Activated CD4-positive, alpha-beta memory T cell treated with anti-CD3 and anti-CD28 coated beads, Interleukin-2, amount 10 ng/mL, durations not matched to agents 7 days and 5 days (primary cell): ENCODE data around the gene ASTN1. TPM values are rescaled to one million over a fixed set of nuclear protein-coding genes. Genes with fewer than 3 reads are reported as not detected.

ENCODE experiments used
- CTCF ChIA-PET: fragments of 350-600 bp; sonication (Branson Sonifier 250); formaldehyde crosslinking; loops from one replicate; lab custom pipeline; 2021; ENCODE audit warnings: antibody characterized with exemption, inconsistent platforms; lab: Charles Lee
- POLR2A ChIA-PET: fragments of 350-600 bp; sonication (Branson Sonifier 250); formaldehyde crosslinking; loops from one replicate; lab custom pipeline; 2021; ENCODE audit warnings: antibody characterized with exemption; lab: Charles Lee
- DNase-seq: peaks from one replicate; pipeline ENCODE4 v3.0.0-alpha.2; 2020
- H3K27ac Mint-ChIP-seq: one replicate; pipeline ENCODE4 v1.8.0; 2021; ENCODE audit warnings: mild to moderate bottlenecking, mixed read lengths
- H3K27me3 Mint-ChIP-seq: one replicate; pipeline ENCODE4 v1.8.0; 2021; ENCODE audit warnings: mixed read lengths
- H3K36me3 Mint-ChIP-seq: one replicate; pipeline ENCODE4 v1.8.0; 2021; ENCODE audit warnings: low read depth, mixed read lengths
- H3K4me1 Mint-ChIP-seq: one replicate; pipeline ENCODE4 v1.8.0; 2021; ENCODE audit warnings: mixed read lengths
- H3K4me3 Mint-ChIP-seq: one replicate; pipeline ENCODE4 v1.8.0; 2021; ENCODE audit warnings: mild to moderate bottlenecking, mixed read lengths
- H3K9me3 Mint-ChIP-seq: one replicate; pipeline ENCODE4 v1.8.0; 2021; ENCODE audit warnings: mixed read lengths
- total RNA-seq, 2 experiments: library from RNA; stranded (reverse); gene quantifications; one replicate each; pipeline ENCODE4 v1.2.3, GENCODE V29; 2021

The ASTN1 gene
- total RNA-seq, 2 experiments from 2014 or later, result not detected

- no peak overlapping the region for H3K27ac Mint-ChIP-seq
- H3K27me3 Mint-ChIP-seq, result no peaks in the 10 kb centered on the region
- CTCF ChIA-PET, result no interaction called here
- no peaks in the 10 kb centered on the region for H3K4me1 Mint-ChIP-seq
- no peak for DNase-seq
- H3K9me3 Mint-ChIP-seq, result no peaks in the 10 kb centered on the region
- no peaks in the 10 kb centered on the region for H3K36me3 Mint-ChIP-seq
- POLR2A ChIA-PET, result no interaction called here
- no peak overlapping the region for H3K4me3 Mint-ChIP-seq
These were observed 132.1 kb downstream of the ASTN1 start for GRCh38 chr1:177032434-177032833.

- Mint-ChIP-seq H3K27me3 (no peaks in the 10 kb centered on the region), H3K27ac (no peak overlapping the region), H3K4me1 (no peaks in the 10 kb centered on the region), H3K9me3 (peaks cover 4% of the 10 kb centered on the region), H3K4me3 (no peak overlapping the region), H3K36me3 (no peaks in the 10 kb centered on the region)
- no peak for DNase-seq
- CTCF ChIA-PET, result no interaction called here
- POLR2A ChIA-PET, result no interaction called here
These were observed 139.9 kb downstream of the ASTN1 start for GRCh38 chr1:177024623-177025022.

- no peak overlapping the region for H3K27ac Mint-ChIP-seq
- POLR2A ChIA-PET, result no interaction called here
- H3K36me3 Mint-ChIP-seq, result no peaks in the 10 kb centered on the region
- no peak for DNase-seq
- no peaks in the 10 kb centered on the region for H3K27me3 Mint-ChIP-seq
- H3K4me3 Mint-ChIP-seq, result no peak overlapping the region
- CTCF ChIA-PET, result no interaction called here
- H3K9me3 Mint-ChIP-seq, result peaks cover 4% of the 10 kb centered on the region
- H3K4me1 Mint-ChIP-seq, result no peaks in the 10 kb centered on the region
These were observed 140.8 kb downstream of the ASTN1 start for GRCh38 chr1:177023726-177024125.

GRCh38 chr1:177023249-177023648 is 141.3 kb downstream of the ASTN1 start:
- POLR2A ChIA-PET, result no interaction called here
- Mint-ChIP-seq H3K36me3 (no peaks in the 10 kb centered on the region), H3K9me3 (peaks cover 6% of the 10 kb centered on the region), H3K27ac (no peak overlapping the region), H3K4me3 (no peak overlapping the region), H3K4me1 (no peaks in the 10 kb centered on the region), H3K27me3 (no peaks in the 10 kb centered on the region)
- no peak for DNase-seq
- CTCF ChIA-PET, result no interaction called here

- POLR2A ChIA-PET, result no interaction called here
- Mint-ChIP-seq H3K27me3 (no peaks in the 10 kb centered on the region), H3K4me1 (no peaks in the 10 kb centered on the region), H3K9me3 (peaks cover 6% of the 10 kb centered on the region), H3K4me3 (no peak overlapping the region), H3K27ac (no peak overlapping the region), H3K36me3 (no peaks in the 10 kb centered on the region)
- CTCF ChIA-PET, result no interaction called here
- DNase-seq, result no peak
These were observed 142.8 kb downstream of the ASTN1 start for GRCh38 chr1:177021687-177022086.

- Mint-ChIP-seq H3K4me3 (no peak overlapping the region), H3K27me3 (no peaks in the 10 kb centered on the region), H3K4me1 (no peaks in the 10 kb centered on the region), H3K36me3 (no peaks in the 10 kb centered on the region), H3K9me3 (peaks cover 6% of the 10 kb centered on the region), H3K27ac (no peak overlapping the region)
- CTCF ChIA-PET, result no interaction called here
- POLR2A ChIA-PET, result no interaction called here
- DNase-seq, result no peak
These were observed 143.5 kb downstream of the ASTN1 start for GRCh38 chr1:177020851-177021589.

GRCh38 chr1:177017287-177017852 is 147.1 kb downstream of the ASTN1 start:
- ChIA-PET CTCF (no interaction called here), POLR2A (no interaction called here)
- no peaks in the 10 kb centered on the region for H3K27me3 Mint-ChIP-seq
- H3K27ac Mint-ChIP-seq, result no peak overlapping the region
- no peaks in the 10 kb centered on the region for H3K4me1 Mint-ChIP-seq
- DNase-seq, result no peak
- no peaks in the 10 kb centered on the region for H3K36me3 Mint-ChIP-seq
- peaks cover 2% of the 10 kb centered on the region for H3K9me3 Mint-ChIP-seq
- no peak overlapping the region for H3K4me3 Mint-ChIP-seq

GRCh38 chr1:177014325-177014724 is 150.2 kb downstream of the ASTN1 start:
- Mint-ChIP-seq H3K36me3 (no peaks in the 10 kb centered on the region), H3K9me3 (peaks cover 2% of the 10 kb centered on the region), H3K4me3 (no peak overlapping the region), H3K4me1 (no peaks in the 10 kb centered on the region), H3K27ac (no peak overlapping the region), H3K27me3 (no peaks in the 10 kb centered on the region)
- no peak for DNase-seq
- POLR2A ChIA-PET, result no interaction called here
- CTCF ChIA-PET, result interaction anchor here (0.6 kb wide), 1 partner anchor 48 kb away, joined by 3 read pairs; no protein-coding TSS in a partner anchor

GRCh38 chr1:177012342-177012925 is 152.1 kb downstream of the ASTN1 start:
- no peaks in the 10 kb centered on the region for H3K9me3 Mint-ChIP-seq

GRCh38 chr1:177011508-177011907 is 153.0 kb downstream of the ASTN1 start:
- Mint-ChIP-seq H3K27me3 (no peaks in the 10 kb centered on the region), H3K4me1 (no peaks in the 10 kb centered on the region), H3K9me3 (no peaks in the 10 kb centered on the region), H3K36me3 (no peaks in the 10 kb centered on the region), H3K4me3 (no peak overlapping the region), H3K27ac (no peak overlapping the region)
- no peak for DNase-seq
- POLR2A ChIA-PET, result no interaction called here
- CTCF ChIA-PET, result no interaction called here

More at GRCh38 chr1:177012342-177012925, 152.1 kb downstream of the ASTN1 start:
- H3K4me3 Mint-ChIP-seq, result no peak overlapping the region
- H3K27ac Mint-ChIP-seq, result no peak overlapping the region
- no peaks in the 10 kb centered on the region for H3K36me3 Mint-ChIP-seq
- ChIA-PET POLR2A (no interaction called here), CTCF (no interaction called here)
- H3K27me3 Mint-ChIP-seq, result no peaks in the 10 kb centered on the region
- no peaks in the 10 kb centered on the region for H3K4me1 Mint-ChIP-seq
- DNase-seq, result no peak

GRCh38 chr1:177010211-177010825 is 154.2 kb downstream of the ASTN1 start:
- CTCF ChIA-PET, result no interaction called here
- no peaks in the 10 kb centered on the region for H3K4me1 Mint-ChIP-seq
- no peak for DNase-seq
- no peaks in the 10 kb centered on the region for H3K36me3 Mint-ChIP-seq
- H3K9me3 Mint-ChIP-seq, result no peaks in the 10 kb centered on the region
- no peak overlapping the region for H3K27ac Mint-ChIP-seq
- H3K4me3 Mint-ChIP-seq, result no peak overlapping the region
- POLR2A ChIA-PET, result no interaction called here
- H3K27me3 Mint-ChIP-seq, result no peaks in the 10 kb centered on the region

- ChIA-PET POLR2A (no interaction called here), CTCF (no interaction called here)
- Mint-ChIP-seq H3K4me1 (no peaks in the 10 kb centered on the region), H3K36me3 (no peaks in the 10 kb centered on the region), H3K27me3 (no peaks in the 10 kb centered on the region), H3K4me3 (no peak overlapping the region), H3K27ac (no peak overlapping the region), H3K9me3 (no peaks in the 10 kb centered on the region)
- DNase-seq, result no peak
These were observed 155.9 kb downstream of the ASTN1 start for GRCh38 chr1:177008653-177009052.

GRCh38 chr1:177007437-177008161 is 156.9 kb downstream of the ASTN1 start:
- DNase-seq, result no peak
- Mint-ChIP-seq H3K36me3 (no peaks in the 10 kb centered on the region), H3K9me3 (no peaks in the 10 kb centered on the region), H3K4me3 (no peak overlapping the region), H3K27me3 (no peaks in the 10 kb centered on the region), H3K27ac (no peak overlapping the region), H3K4me1 (no peaks in the 10 kb centered on the region)
- POLR2A ChIA-PET, result no interaction called here
- CTCF ChIA-PET, result no interaction called here
